ENCODE data around the gene DTWD2. TPM values are rescaled to one million over a fixed set of nuclear protein-coding genes. Genes with fewer than 3 reads are reported as not detected.
"Not testable (repeated sequence)": the region's sequence is repeated elsewhere in the genome, so short reads cannot be mapped to it uniquely, and the experiment has no call there.

Gene DTWD2
- total and polyA plus RNA-seq, 8 donors, result 0.65 to 62.6 (median 5.5) TPM

DNA sequence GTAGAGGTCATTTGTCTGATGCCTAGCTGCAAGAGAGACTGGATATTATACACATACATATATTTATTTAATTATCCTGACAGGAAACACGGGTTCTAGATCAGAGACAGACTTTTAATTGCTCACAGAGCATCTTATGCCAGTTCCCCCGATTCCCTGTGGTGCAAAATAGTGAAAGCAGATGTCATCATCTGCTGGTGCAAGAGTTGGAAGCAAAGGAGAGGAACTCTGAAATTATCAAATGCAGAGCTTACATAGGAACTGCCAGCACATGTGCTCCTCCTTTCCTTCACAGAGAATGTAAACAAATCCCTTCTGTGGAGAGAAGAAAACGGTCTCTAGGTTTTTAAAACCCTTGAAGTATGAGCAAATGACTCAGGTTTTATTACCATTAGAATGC, 69.3 kb downstream of the DTWD2 start:
- Histone ChIP-seq H3K27me3 (no peaks in the 10 kb centered on the region), H3K4me1 (peaks cover 0 to 5% (median 0%) of the 10 kb centered on the region in 4 donors), H3K27ac (no peak overlapping the region), H3K4me3 (no peak overlapping the region), H3K36me3 (peaks cover 0 to 5% (median 0%) of the 10 kb centered on the region in 4 donors), H3K9me3 (no peaks in the 10 kb centered on the region)
- TF ChIP-seq, protein P1, sequence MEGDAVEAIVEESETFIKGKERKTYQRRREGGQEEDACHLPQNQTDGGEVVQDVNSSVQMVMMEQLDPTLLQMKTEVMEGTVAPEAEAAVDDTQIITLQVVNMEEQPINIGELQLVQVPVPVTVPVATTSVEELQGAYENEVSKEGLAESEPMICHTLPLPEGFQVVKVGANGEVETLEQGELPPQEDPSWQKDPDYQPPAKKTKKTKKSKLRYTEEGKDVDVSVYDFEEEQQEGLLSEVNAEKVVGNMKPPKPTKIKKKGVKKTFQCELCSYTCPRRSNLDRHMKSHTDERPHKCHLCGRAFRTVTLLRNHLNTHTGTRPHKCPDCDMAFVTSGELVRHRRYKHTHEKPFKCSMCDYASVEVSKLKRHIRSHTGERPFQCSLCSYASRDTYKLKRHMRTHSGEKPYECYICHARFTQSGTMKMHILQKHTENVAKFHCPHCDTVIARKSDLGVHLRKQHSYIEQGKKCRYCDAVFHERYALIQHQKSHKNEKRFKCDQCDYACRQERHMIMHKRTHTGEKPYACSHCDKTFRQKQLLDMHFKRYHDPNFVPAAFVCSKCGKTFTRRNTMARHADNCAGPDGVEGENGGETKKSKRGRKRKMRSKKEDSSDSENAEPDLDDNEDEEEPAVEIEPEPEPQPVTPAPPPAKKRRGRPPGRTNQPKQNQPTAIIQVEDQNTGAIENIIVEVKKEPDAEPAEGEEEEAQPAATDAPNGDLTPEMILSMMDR (IDR thresholded peaks at IDR 0.05), result no peak
- TF ChIP-seq EP300 (IDR thresholded peaks at IDR 0.05) (no peak), POLR2AphosphoS5 (IDR thresholded peaks at IDR 0.05) (no peak), POLR2A (IDR thresholded peaks at IDR 0.05) (no peak)
- WGBS, 5 donors, result 64 to 87% (median 76%) methylated on average over 3 of the region's 3 CpGs
- DNase-seq, result no peak
- intact Hi-C loops (cut with DNase I; ENCODE audit: low total_unique reads), result no loop called here

DNA sequence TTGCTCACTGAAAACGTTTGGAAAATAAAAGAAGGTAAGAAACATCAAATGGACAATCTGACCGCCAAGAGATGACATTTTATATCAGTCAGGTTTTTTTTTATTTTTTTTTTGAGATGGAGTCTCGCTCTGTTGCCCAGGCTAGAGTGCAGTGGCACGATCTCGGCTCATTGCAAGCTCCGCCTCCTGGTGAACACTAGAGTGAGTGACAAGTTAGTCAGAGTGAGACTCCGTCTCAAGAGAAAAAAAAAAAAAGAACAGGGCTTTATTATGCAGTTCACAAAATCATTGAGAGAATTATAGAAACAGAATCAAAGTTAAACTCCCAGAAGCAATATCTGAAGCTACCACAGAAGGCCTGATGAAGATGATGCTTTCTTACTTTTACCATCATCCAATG, 70.1 kb downstream of the DTWD2 start:
- Histone ChIP-seq H3K4me1 (peaks cover 0 to 5% (median 0%) of the 10 kb centered on the region in 4 donors), H3K9me3 (no peaks in the 10 kb centered on the region), H3K36me3 (peaks cover 0 to 5% (median 0%) of the 10 kb centered on the region in 4 donors), H3K27me3 (no peaks in the 10 kb centered on the region), H3K4me3 (no peak overlapping the region), H3K27ac (no peak overlapping the region)
- no peak for TF ChIP-seq POLR2AphosphoS5 (IDR thresholded peaks at IDR 0.05)
- TF ChIP-seq, protein P1 (IDR thresholded peaks at IDR 0.05), result no peak
- TF ChIP-seq POLR2A (IDR thresholded peaks at IDR 0.05), result no peak
- TF ChIP-seq EP300 (IDR thresholded peaks at IDR 0.05), result no peak
- DNase-seq, result no peak
- intact Hi-C loops (cut with DNase I; ENCODE audit: low total_unique reads), result no loop called here
- WGBS, 5 donors, result 91 to 96% (median 94%) methylated on average over 7 of the region's 7 CpGs

DNA sequence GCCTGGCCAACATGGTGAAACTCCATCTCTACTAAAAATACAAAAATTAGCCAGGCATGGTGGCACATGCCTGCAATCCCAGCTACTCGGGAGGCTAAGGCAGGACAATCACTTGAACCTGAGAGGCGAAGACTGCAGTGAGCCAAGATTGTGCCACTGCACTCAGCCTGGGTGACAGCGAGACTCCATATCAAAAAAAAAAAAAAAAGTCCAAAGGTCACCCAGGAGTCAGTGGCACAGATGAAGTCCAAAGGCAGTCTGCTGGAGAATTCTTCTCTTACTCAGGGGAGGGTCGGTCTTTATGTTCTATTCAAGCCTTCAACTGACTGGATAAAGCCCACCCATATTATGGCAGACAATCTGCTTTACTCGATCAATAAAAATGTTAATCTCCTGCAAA, 80.8 kb downstream of the DTWD2 start:
- DNase-seq; H3K4me1 ChIP-seq; intact Hi-C loops (cut with DNase I; ENCODE audit: low total_unique reads); H3K9me3 ChIP-seq; H3K4me3 ChIP-seq; H3K36me3 ChIP-seq; H3K27me3 ChIP-seq; H3K27ac ChIP-seq: not testable (repeated sequence)
- WGBS, 5 donors, result 84 to 92% (median 86%) methylated on average over 5 of the region's 5 CpGs

DNA sequence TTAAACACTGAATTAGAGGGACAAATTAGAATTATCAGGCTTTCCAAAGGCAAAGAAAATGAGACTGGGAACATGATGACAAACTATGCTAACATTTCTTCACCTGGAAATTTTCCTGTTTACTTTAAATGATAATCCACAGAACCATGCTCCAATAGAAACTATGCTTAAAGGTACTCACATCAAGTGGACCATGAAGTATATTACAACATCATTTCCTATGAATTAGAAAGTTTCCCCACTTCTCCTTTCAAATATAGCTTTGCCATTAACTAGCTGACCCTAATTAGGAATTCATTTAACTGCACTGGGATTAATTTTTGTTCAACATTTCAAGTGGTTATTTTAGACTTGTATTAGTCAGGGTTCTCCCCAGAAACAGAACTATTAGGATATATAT, 81.4 kb downstream of the DTWD2 start:
- no peak overlapping the region for H3K4me3 ChIP-seq
- H3K9me3 ChIP-seq, result no peaks in the 10 kb centered on the region
- DNase-seq, result no peak
- no peak overlapping the region for H3K27ac ChIP-seq
- TF ChIP-seq, protein P1 (IDR thresholded peaks at IDR 0.05), result no peak
- TF ChIP-seq POLR2A (IDR thresholded peaks at IDR 0.05) (no peak), POLR2AphosphoS5 (IDR thresholded peaks at IDR 0.05) (no peak), EP300 (IDR thresholded peaks at IDR 0.05) (no peak)
- H3K36me3 ChIP-seq, result no peaks in the 10 kb centered on the region
- H3K27me3 ChIP-seq, result no peaks in the 10 kb centered on the region
- H3K4me1 ChIP-seq, result no peaks in the 10 kb centered on the region
- intact Hi-C loops (cut with DNase I; ENCODE audit: low total_unique reads), result no loop called here

DNA sequence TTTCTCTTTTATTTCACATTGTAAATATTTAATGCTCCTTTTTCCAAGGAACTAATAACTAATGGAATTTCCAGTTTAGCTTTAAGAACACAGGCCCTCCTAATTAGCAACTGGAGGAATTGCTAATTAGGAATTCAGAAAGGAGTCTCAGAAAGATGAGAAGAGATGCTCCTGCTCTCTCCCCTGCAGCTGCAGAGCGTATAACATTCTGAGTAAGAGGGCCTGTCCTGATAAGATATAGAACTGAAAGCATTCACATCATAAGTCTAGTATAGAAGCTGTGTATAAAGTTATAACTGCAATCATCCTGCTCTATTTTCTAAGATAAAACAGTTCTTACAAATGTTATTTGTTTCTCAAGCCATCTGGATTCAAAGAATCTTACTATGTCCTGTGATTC, 83.2 kb downstream of the DTWD2 start:
- no peak overlapping the region for H3K27ac ChIP-seq
- 87 to 92% (median 89%) methylated on average over 1 of the region's 1 CpG for WGBS, 5 donors
- H3K27me3 ChIP-seq, result no peaks in the 10 kb centered on the region
- no peaks in the 10 kb centered on the region for H3K9me3 ChIP-seq
- no peak for DNase-seq
- H3K36me3 ChIP-seq, result no peaks in the 10 kb centered on the region
- TF ChIP-seq, protein P1 (IDR thresholded peaks at IDR 0.05), result no peak
- no peak for TF ChIP-seq POLR2A (IDR thresholded peaks at IDR 0.05)
- no peak for TF ChIP-seq EP300 (IDR thresholded peaks at IDR 0.05)
- TF ChIP-seq POLR2AphosphoS5 (IDR thresholded peaks at IDR 0.05), result no peak
- no peaks in the 10 kb centered on the region for H3K4me1 ChIP-seq
- intact Hi-C loops (cut with DNase I; ENCODE audit: low total_unique reads), result no loop called here
- no peak overlapping the region for H3K4me3 ChIP-seq
